Ramos (cell line): ENCODE measurements around the gene SYCE1L.
"Not testable (repeated sequence)": the region's sequence is repeated elsewhere in the genome, so short reads cannot be mapped to it uniquely, and the experiment has no call there.

Experiments used
- in situ Hi-C: fragments of 300-500 bp; cut with MboI; formaldehyde crosslinking; loops from one replicate; pipeline ENCODE4 v1.14.3; 2022; ENCODE audit warnings: low sequenced_read_pairs; ENCODE audit not compliant: unreplicated experiment

Gene SYCE1L

GRCh38 chr16:77199211-77199610 is at the start of gene SYCE1L:
Gene SYCE1L (plus strand): TSS chr16:77199408. CDS start chr16:77199452, 44 bp downstream.
- in situ Hi-C loops, result no loop called here

GRCh38 chr16:77157346-77158058 is 41.7 kb upstream of the SYCE1L start:
- in situ Hi-C loops, result loop anchor here (25.0 kb wide), 1 partner anchor 495 kb away; no protein-coding TSS in a partner anchor

- in situ Hi-C loops, result loop anchor here (25.0 kb wide), 1 partner anchor 496 kb away; no protein-coding TSS in a partner anchor
Observed at GRCh38 chr16:77158293-77158692, 40.9 kb upstream of the SYCE1L start.

GRCh38 chr16:77165006-77165405 is 34.2 kb upstream of the SYCE1L start:
- in situ Hi-C loops, result loop anchor here (25.0 kb wide), 1 partner anchor 503 kb away; no protein-coding TSS in a partner anchor

GRCh38 chr16:77165536-77166236 is 33.5 kb upstream of the SYCE1L start:
- in situ Hi-C loops, result loop anchor here (25.0 kb wide), 1 partner anchor 503 kb away; no protein-coding TSS in a partner anchor

- in situ Hi-C loops, result loop anchor here (25.0 kb wide), 1 partner anchor 504 kb away; no protein-coding TSS in a partner anchor
Observed at GRCh38 chr16:77166726-77167125, 32.5 kb upstream of the SYCE1L start.

- in situ Hi-C loops, result loop anchor here (25.0 kb wide), 1 partner anchor 507 kb away; no protein-coding TSS in a partner anchor
Observed at GRCh38 chr16:77168901-77169300, 30.3 kb upstream of the SYCE1L start.

- in situ Hi-C loops, result loop anchor here (10.0 to 25.0 kb wide), 2 partner anchors 507 to 1385 kb away; no protein-coding TSS in a partner anchor
Observed at GRCh38 chr16:77169650-77170236, 29.5 kb upstream of the SYCE1L start.

GRCh38 chr16:77170805-77171204 is 28.4 kb upstream of the SYCE1L start:
- in situ Hi-C loops, result loop anchor here (10.0 to 25.0 kb wide), 2 partner anchors 509 to 1386 kb away; no protein-coding TSS in a partner anchor

GRCh38 chr16:77171745-77172635 is 27.2 kb upstream of the SYCE1L start:
- in situ Hi-C loops, result loop anchor here (10.0 to 25.0 kb wide), 2 partner anchors 510 to 1387 kb away; no protein-coding TSS in a partner anchor

GRCh38 chr16:77172951-77173350 is 26.3 kb upstream of the SYCE1L start:
- in situ Hi-C loops, result loop anchor here (10.0 to 25.0 kb wide), 2 partner anchors 511 to 1388 kb away; no protein-coding TSS in a partner anchor

GRCh38 chr16:77183137-77183536 is 16.1 kb upstream of the SYCE1L start:
- in situ Hi-C loops, result no loop called here

- in situ Hi-C loops, result not testable (repeated sequence)
Observed at GRCh38 chr16:77186298-77186697, 12.9 kb upstream of the SYCE1L start.

- in situ Hi-C loops, result no loop called here
Observed at GRCh38 chr16:77190190-77190477, 9.1 kb upstream of the SYCE1L start.

- in situ Hi-C loops, result no loop called here
Observed at GRCh38 chr16:77190478-77191258, 8.5 kb upstream of the SYCE1L start, which contains the start of gene MON1B. Gene MON1B (plus strand): TSS chr16:77191190. CDS start chr16:77191486, 296 bp downstream.

- in situ Hi-C loops, result no loop called here
Observed at GRCh38 chr16:77191259-77191969, 7.8 kb upstream of the SYCE1L start.

GRCh38 chr16:77193377-77193776 is 5.8 kb upstream of the SYCE1L start:
- in situ Hi-C loops, result no loop called here
